Adrenal gland (tissue), 5 donors: ENCODE data around the gene ARHGAP21.

Experiments used
- CTCF ChIP-seq, 6 experiments: fragments of 450-650 bp in 4 of 6; fragments of 200-600 bp in 2 of 6; sonication (generic) in 1 of 6; IDR thresholded peaks; 1 replicate in 5 of 6; 2 replicates in 1 of 6; pipeline versions ENCODE4 v1.5.1 to v1.8.0; 2016 to 2021; ENCODE audit warnings: antibody characterized with exemption in 6 of 6, mild to moderate bottlenecking in 2 of 6, moderate library complexity in 1 of 6
- POLR2A ChIP-seq, 2 donors: fragments of 450-650 bp; IDR thresholded peaks; one replicate each; pipeline ENCODE4 v1.6.1; 2017; ENCODE audit warnings: antibody characterized with exemption in 2 of 2, mild to moderate bottlenecking in 2 of 2, moderate library complexity in 1 of 2
- donor health status: DM: no; HTN: no; CAD: no.

DNA sequence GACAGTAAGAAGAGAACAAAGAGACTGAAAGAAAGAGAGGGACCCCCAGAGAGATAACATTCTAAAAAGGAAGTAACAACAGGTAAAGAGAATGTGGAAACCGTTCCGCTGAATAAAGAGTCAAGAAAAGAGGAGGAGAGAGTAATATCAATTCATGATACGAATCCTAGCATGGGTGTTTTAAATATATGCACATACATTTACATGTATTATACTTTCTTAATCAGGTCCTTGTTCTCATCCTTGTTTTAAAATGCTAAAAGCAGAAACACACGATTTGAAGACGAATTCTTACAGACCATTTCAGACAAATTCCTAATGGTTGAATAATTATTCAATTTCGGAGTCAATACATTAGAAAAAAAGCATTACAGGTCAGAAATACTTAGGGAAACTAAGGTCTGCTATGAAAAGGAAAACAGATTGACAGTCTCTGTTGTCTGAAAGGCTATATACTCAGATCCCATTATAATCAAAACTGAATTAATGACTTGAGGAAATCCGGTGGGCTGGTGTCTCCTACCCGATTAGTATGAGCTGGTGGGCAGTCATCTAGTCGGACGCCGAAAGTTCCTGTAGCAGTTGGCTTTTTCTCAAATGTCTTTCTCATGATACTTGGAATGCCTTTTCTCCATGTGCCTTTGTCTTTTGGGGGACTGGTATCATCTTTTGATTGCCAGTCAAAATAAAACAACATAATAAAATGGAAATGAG lies 127.3 kb downstream of the ARHGAP21 start:
- no peak for TF ChIP-seq POLR2A (IDR thresholded peaks at IDR 0.05)
- TF ChIP-seq CTCF (IDR thresholded peaks at IDR 0.05) = no peak
